Vagina (tissue), 2 donors: ENCODE results near the gene TNFRSF19.

Source experiments
- CTCF ChIP-seq, 3 experiments: fragments of 450-650 bp in 2 of 3; fragments of 200-600 bp in 1 of 3; sonication (generic) in 1 of 3; IDR thresholded peaks; one replicate each; pipeline ENCODE4 v1.5.1; 2017 to 2019; ENCODE audit warnings: antibody characterized with exemption in 3 of 3, mild to moderate bottlenecking in 2 of 3, moderate library complexity in 2 of 3
- POLR2A ChIP-seq, 2 donors: fragments of 450-650 bp; IDR thresholded peaks; one replicate each; pipeline ENCODE4 v1.6.1; 2017; ENCODE audit warnings: antibody characterized with exemption in 2 of 2, mild to moderate bottlenecking in 2 of 2, moderate library complexity in 2 of 2

DNA sequence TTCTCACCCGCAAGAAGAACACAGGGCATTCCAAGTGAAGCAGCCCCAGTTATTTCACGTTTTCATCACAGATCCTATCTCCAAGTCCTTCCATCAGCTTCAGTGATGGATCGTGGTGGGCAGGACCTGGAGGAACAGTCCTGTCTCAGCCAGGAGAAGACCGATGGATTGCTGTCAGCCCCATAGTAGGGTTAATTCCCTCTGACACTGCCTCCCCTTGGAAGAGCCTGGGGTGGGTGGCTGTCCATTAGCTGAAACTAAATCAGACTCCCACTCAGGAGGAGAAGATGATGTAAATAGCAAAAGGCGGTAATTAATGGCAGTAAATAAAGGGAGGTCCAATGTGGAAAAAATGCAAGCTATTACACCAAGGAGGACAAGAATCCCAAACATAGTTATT lies 131.0 kb downstream of the TNFRSF19 start:
- TF ChIP-seq CTCF (IDR thresholded peaks at IDR 0.05) (no peak), POLR2A (IDR thresholded peaks at IDR 0.05) (no peak)
